Ovary (tissue), 9 donors: ENCODE measurements around the gene BHLHE23. TPM values are rescaled to one million over a fixed set of nuclear protein-coding genes. Genes with fewer than 3 reads are reported as not detected.
A peak's percentile ranks its signal among the peaks of the same experiment; 100 is the strongest.

Experiments used
- DNase-seq, 5 donors: peaks; one replicate each; pipeline ENCODE4 v3.0.0-alpha.2; 2019 to 2020
- H3K27ac ChIP-seq, 2 donors: fragments of 200-600 bp; one replicate each; pipeline versions ENCODE4 v1.5.1 to v1.8.0; 2019 to 2022
- H3K27me3 ChIP-seq: fragments of 200-600 bp; one replicate; pipeline ENCODE4 v1.8.0; 2022
- H3K36me3 ChIP-seq: fragments of 200-600 bp; sonication (generic); one replicate; pipeline ENCODE4 v1.5.1; 2019
- H3K4me1 ChIP-seq: one replicate; pipeline ENCODE4 v1.8.1; 2013; ENCODE audit warnings: mild to moderate bottlenecking, moderate library complexity; ENCODE audit not compliant: insufficient read depth
- H3K4me3 ChIP-seq: fragments of 200-600 bp; sonication (generic); one replicate; pipeline ENCODE4 v1.5.1; 2017
- H3K9me3 ChIP-seq, 2 donors: fragments of 200-600 bp in 1 of 2; sonication (generic) in 1 of 2; one replicate each; pipeline versions ENCODE4 v1.5.1 to v1.8.1; 2013 to 2019; ENCODE audit warnings: mild to moderate bottlenecking in 1 of 2, moderate library complexity in 1 of 2
- EP300 ChIP-seq: sonication (generic); formaldehyde crosslinking; IDR thresholded peaks from one replicate; pipeline ENCODE4 v1.6.1; 2017; ENCODE audit warnings: antibody characterized with exemption
- POLR2A ChIP-seq: fragments of 450-650 bp; IDR thresholded peaks from one replicate; pipeline ENCODE4 v1.6.1; 2017; ENCODE audit warnings: antibody characterized with exemption, mild to moderate bottlenecking, moderate library complexity
- WGBS, 3 donors: extraction: QIAGEN DNeasy Blood & Tissue Kit in 1 of 3; methylation state at CpG; one replicate each; pipeline versions ENCODE4 v1.1.5 to v1.1.7; 2013 to 2017; 5-methylcytosine and 5-hydroxymethylcytosine counted together
- intact Hi-C, 4 donors: fragments of 100-400 bp; cut with DNase I; formaldehyde crosslinking; loops; one replicate each; pipeline versions ENCODE4 v1.11.0 to v1.15.1; 2022 to 2023
- polyA plus RNA-seq, 2 donors: library from polyadenylated mRNA; stranded (reverse); fragments of 200-250 nt in 1 of 2; fragments of 350-450 nt in 1 of 2; fragmentation: Illumina TruSeq in 1 of 2; extraction: RNeasy Lipid Tissue Mini Kit (QIAGEN cat#74804) in 1 of 2; gene quantifications; one replicate each; pipeline ENCODE4 v1.2.3, GENCODE V29; 2013 to 2014
- total RNA-seq, 7 donors: library from RNA; depleted of rRNA in 2 of 7; stranded (reverse); fragments of >200 nt in 2 of 7; fragmentation: NEBNext Ultra II Directional in 3 of 7; extraction: Animal tissue kit (Norgen Biotek cat#: 25700) in 3 of 7; gene quantifications; one replicate each; pipeline versions ENCODE4 v1.1.0 to v1.2.4, GENCODE V29; 2016 to 2023
- TF ChIP-seq, protein P1 (sequence below), 3 donors: fragments of 450-650 bp in 2 of 3; fragments of 200-600 bp in 1 of 3; IDR thresholded peaks; one replicate each; pipeline versions ENCODE4 v1.5.1 to v1.8.0; 2016 to 2022; ENCODE audit warnings: antibody characterized with exemption in 3 of 3, mild to moderate bottlenecking in 1 of 3
- donor health status: DM: no; HTN: no; CAD: no; lungs with moderate emphysema.
- donor health status: DM: no; HTN: no; CAD: no.
- donor health status: Bipolar disorder and iron deficiency.
- donor health status: DM: yes; HTN: yes; CAD: no.
- donor health status: DM: no; HTN: no; CAD: no.
- donor health status: DM: yes; HTN: yes; CAD: no.

BHLHE23 gene
- total and polyA plus RNA-seq, 9 donors: not detected

DNA sequence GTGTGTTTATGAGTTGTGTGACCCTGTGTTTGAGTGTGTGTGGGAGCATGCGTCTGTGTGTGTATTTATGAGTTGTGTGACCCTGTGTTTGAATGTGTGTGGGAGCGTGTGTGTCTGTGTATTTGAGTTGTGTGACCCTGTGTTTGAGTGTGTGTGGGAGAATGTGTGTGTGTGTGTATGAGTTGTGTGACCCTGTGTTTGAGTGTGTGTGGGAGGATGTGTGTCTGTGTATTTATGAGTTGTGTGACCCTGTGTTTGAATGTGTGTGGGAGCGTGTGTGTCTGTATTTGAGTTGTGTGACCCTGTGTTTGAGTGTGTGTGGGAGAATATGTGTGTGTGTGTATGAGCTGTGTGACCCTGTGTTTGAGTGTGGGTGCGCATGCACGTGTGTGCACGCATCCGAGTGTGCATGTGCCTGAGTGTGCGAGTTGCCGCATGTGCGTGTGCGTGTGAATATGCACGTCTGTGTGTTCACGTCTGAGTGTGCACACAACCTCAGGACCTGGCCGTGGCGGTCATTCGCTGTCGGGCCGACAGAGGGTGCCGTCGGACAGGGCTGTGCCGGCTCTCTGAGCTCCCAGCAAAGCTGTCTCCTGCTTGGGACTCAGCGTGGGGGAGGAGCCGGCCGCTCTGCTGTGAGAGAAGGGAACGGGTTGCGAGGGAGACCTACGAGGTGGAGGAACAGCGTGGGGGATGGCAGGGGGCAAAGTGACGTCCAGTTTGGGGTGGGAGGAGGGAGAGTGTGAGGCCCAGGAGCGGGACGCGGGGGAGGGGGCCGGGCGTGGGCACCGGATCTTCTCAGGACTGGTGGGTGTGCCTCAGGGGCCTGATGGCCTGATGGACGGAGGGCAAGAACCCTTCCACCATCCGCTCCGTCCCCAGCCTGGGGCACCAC, 34.6 kb downstream of the BHLHE23 start:
- H3K9me3 ChIP-seq: no peaks in the 10 kb centered on the region
- DNase-seq: peak; percentile 81 to 90 (median 84)
- no peaks in the 10 kb centered on the region for H3K36me3 ChIP-seq
- no peak overlapping the region for H3K27ac ChIP-seq
- intact Hi-C loops: loop anchor here in 2 of 4 donors (2.0 kb wide), 3 partner anchors 37 to 75 kb away; no protein-coding TSS in a partner anchor
- H3K27me3 ChIP-seq: no peaks in the 10 kb centered on the region
- WGBS, 3 donors: 3 to 4% (median 4%) methylated on average over 38 of the region's 38 CpGs
- H3K4me3 ChIP-seq: no peak overlapping the region
- TF ChIP-seq, protein P1, sequence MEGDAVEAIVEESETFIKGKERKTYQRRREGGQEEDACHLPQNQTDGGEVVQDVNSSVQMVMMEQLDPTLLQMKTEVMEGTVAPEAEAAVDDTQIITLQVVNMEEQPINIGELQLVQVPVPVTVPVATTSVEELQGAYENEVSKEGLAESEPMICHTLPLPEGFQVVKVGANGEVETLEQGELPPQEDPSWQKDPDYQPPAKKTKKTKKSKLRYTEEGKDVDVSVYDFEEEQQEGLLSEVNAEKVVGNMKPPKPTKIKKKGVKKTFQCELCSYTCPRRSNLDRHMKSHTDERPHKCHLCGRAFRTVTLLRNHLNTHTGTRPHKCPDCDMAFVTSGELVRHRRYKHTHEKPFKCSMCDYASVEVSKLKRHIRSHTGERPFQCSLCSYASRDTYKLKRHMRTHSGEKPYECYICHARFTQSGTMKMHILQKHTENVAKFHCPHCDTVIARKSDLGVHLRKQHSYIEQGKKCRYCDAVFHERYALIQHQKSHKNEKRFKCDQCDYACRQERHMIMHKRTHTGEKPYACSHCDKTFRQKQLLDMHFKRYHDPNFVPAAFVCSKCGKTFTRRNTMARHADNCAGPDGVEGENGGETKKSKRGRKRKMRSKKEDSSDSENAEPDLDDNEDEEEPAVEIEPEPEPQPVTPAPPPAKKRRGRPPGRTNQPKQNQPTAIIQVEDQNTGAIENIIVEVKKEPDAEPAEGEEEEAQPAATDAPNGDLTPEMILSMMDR (IDR thresholded peaks at IDR 0.05): peak; percentile 78 to 87 (median 81)
- TF ChIP-seq EP300: no peak
- H3K4me1 ChIP-seq: peaks cover 5% of the 10 kb centered on the region

GRCh38 chr20:62971211-62971949, 35.4 kb downstream of the BHLHE23 start:
- no peak overlapping the region for H3K27ac ChIP-seq
- H3K4me3 ChIP-seq: no peak overlapping the region
- TF ChIP-seq POLR2A (no peak), EP300 (no peak)
- TF ChIP-seq, protein P1 (IDR thresholded peaks at IDR 0.05): no peak
- no peaks in the 10 kb centered on the region for H3K9me3 ChIP-seq
- H3K27me3 ChIP-seq: no peaks in the 10 kb centered on the region
- peaks cover 5% of the 10 kb centered on the region for H3K4me1 ChIP-seq
- WGBS, 3 donors: 53 to 60% (median 58%) methylated on average over 10 of the region's 10 CpGs
- intact Hi-C loops: loop anchor here in 1 of 4 donors (2.0 kb wide), 1 partner anchor 75 kb away; no protein-coding TSS in a partner anchor
- no peaks in the 10 kb centered on the region for H3K36me3 ChIP-seq
- DNase-seq: no peak

GRCh38 chr20:62970307-62971210, 36.2 kb downstream of the BHLHE23 start:
- Histone ChIP-seq H3K27me3 (no peaks in the 10 kb centered on the region), H3K4me3 (no peak overlapping the region), H3K27ac (no peak overlapping the region), H3K9me3 (no peaks in the 10 kb centered on the region), H3K4me1 (peaks cover 5% of the 10 kb centered on the region), H3K36me3 (no peaks in the 10 kb centered on the region)
- DNase-seq: no peak
- intact Hi-C loops: loop anchor here in 1 of 4 donors (2.0 kb wide), 1 partner anchor 74 kb away; no protein-coding TSS in a partner anchor
- TF ChIP-seq POLR2A (no peak), EP300 (no peak)
- TF ChIP-seq, protein P1 (IDR thresholded peaks at IDR 0.05): no peak
- WGBS, 3 donors: 25 to 44% (median 29%) methylated on average over 19 to 33 of the region's 33 CpGs

GRCh38 chr20:62969939-62970306, 36.8 kb downstream of the BHLHE23 start:
- no peaks in the 10 kb centered on the region for H3K27me3 ChIP-seq
- no peaks in the 10 kb centered on the region for H3K9me3 ChIP-seq
- intact Hi-C loops: loop anchor here in 1 of 4 donors (2.0 kb wide), 1 partner anchor 73 kb away; no protein-coding TSS in a partner anchor
- WGBS, 3 donors: 52 to 63% (median 60%) methylated on average over 8 of the region's 8 CpGs
- no peaks in the 10 kb centered on the region for H3K36me3 ChIP-seq
- no peak overlapping the region for H3K27ac ChIP-seq
- H3K4me3 ChIP-seq: no peak overlapping the region
- peaks cover 5% of the 10 kb centered on the region for H3K4me1 ChIP-seq
- DNase-seq: no peak
- TF ChIP-seq EP300 (no peak), POLR2A (no peak)
- TF ChIP-seq, protein P1 (IDR thresholded peaks at IDR 0.05): no peak
